HG02981 (cell line): ENCODE measurements around the gene RSPH9.

ENCODE experiments used
- ATAC-seq: cut with Tn5 transposase; IDR thresholded peaks from one replicate; pipeline ENCODE4 v1.9.1; 2021; ENCODE audit warnings: mild to moderate bottlenecking, moderate library complexity; ENCODE audit not compliant: unreplicated experiment

Gene RSPH9, protein sequence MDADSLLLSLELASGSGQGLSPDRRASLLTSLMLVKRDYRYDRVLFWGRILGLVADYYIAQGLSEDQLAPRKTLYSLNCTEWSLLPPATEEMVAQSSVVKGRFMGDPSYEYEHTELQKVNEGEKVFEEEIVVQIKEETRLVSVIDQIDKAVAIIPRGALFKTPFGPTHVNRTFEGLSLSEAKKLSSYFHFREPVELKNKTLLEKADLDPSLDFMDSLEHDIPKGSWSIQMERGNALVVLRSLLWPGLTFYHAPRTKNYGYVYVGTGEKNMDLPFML

DNA sequence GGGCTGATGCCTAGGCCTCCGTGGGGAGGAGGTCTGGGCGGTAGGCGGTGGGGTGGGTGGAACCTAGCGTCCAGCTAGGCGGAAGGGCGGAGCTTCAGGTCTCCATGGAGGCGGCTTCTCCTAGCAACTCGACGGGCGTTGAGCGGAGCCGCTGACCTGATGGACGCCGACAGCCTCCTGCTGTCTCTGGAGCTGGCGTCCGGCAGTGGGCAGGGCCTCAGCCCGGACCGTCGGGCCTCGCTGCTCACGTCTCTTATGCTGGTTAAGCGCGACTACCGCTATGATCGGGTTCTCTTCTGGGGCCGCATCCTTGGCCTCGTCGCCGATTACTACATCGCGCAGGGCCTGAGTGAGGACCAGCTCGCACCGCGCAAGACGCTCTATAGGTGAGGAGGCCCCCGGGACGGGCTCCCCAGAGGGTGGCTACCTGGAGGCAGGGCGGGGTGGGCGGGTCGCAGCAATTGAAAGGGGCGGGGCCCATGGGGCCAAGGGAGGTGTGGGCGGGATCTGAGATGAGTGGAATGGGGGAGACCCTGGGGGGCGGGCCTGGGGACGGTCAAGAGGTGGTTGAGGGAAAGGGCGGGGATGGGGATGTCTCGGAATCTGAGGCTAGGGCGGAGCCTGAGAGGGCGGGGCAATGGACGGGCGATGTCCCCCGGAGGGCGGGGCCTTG, at the start of gene RSPH9:
RSPH9 (plus strand) TSS at position 97 of the 673 bp plus-strand sequence; CDS start at position 160, 63 bp downstream.
- no peak for ATAC-seq

DNA sequence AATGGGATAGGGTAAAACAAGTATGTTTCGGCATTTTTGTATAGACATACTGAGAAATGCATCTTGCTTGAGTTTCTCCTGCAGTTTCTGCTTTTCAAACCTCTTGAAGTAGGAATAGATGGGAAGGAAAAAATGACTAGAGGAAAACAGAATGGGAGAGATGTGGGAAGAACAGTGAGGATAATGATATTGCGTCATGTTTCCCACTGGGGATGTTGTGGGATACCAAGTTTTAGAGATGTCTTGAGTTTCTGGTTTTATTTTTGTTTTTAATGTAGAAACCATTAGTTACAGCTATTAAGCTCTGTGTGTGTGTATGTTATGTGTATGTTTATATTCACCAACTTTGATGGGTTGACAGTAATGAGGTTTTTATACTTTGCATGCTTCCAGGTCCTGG, 44.2 kb upstream of the RSPH9 start:
- ATAC-seq: no peak

DNA sequence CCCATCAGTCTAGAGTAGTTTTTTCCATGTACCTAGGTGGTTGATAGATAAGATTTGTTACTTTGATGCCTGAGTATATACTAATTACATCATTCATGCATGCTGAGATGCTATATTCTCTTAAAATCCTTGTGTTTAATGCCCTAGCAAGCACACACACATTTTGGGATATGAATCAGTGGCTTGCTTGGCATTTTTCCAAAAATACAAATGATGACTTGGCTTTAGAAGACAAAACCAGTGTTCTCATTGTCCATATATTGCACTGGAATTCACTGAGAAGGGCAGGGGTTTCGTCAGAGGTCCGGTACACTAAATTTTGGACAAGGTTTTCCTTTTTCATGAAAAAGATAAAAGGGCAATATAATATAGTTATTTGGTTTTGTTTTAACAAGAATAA, 40.7 kb upstream of the RSPH9 start:
- ATAC-seq: no peak

DNA sequence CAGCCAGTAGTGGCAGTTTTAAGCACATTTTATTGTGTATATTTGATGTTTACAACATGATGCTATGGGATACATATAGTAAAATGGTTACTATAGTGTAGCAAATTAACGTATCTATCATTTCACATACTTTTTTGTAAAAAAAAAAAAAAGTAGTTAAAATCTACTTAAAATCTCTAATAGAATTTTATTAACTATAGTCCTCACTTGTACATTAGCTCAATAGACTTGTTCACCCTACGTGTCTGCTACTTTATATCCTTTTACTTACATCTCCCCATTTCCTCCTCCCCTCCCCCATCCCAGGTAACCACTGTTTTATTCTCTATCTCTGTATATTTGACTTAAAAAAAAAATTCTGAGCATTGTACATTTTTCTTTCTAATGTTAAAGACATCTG, 38.8 kb upstream of the RSPH9 start:
- ATAC-seq: no peak

DNA sequence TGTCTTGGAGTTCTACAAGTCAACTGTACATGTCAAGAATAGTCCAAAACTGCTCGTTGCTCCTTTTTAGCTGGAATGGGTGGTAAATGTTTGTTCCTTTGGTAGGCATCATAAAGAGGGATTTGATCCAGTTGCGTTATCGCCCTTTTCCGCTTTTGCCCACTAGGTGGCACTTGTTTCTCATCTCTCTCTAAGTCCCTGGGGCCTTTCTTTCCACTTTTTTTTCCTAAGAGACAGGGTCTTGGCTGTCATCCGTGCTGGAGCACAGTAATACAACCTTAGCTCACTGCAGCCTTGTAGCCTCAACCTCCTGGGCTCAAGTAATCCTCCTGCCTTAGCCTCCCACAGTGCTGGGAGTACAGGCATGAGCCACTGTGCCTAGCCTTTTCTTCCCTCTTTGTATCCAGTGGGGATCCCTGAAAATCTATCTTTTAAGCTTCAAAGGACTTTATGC, 36.5 kb upstream of the RSPH9 start:
- no peak for ATAC-seq

DNA sequence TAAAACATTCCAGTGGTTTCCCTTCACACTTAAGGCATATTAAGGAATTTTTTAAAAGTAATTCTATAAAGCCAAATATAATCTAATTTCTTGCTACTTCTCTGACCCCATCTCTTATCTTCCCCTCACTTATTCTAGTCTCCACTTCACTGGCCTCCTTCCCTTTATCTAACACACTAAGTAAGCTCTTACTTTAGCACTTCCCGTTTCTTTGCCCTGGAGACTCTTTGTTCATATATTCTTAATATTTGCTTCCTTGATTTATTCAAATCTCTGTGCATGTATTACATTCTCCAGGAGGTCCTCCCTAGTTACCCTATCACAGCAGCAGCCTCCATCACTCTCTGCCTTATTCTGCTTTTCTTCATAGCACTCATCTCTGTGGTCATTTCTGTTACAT, 36.0 kb upstream of the RSPH9 start:
- ATAC-seq: no peak

DNA sequence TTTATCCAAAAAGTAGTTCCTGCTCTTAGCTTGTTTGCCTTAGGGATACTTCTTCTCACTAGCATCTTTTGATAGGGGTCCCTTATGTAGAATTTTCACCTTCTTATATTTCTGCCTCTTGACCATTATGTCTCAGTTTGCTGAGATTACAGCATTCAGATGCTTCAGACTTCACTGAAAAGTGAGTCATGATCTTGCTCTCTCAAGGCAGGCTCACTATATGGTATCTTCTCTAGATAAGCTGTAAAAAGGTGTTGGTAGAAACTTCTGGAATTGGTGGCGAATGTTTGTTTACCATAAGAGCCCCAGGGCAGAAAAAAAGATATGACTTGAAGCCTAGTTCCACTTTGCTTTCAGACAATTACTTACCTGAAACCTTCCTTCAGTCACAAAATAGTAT, 35.4 kb upstream of the RSPH9 start:
- ATAC-seq: no peak

DNA sequence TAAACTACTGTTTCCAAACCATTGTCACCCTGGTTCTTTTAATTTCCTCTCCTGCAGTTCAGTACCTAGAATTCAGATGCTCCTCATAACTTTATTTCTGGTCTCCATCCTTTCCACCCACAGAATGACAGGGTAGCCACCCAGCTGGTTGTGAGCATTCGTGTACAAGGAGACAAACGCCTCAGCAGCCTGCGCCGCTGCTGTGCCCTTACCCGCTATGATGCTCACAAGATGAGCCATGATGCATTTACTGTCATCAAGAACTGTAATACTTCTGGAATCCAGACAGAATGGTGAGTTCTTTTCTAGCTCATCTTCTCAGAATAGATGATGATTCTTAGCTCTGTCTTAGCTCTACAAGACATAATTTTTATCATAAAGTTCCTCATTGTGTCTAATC, 34.4 kb upstream of the RSPH9 start:
- no peak for ATAC-seq

DNA sequence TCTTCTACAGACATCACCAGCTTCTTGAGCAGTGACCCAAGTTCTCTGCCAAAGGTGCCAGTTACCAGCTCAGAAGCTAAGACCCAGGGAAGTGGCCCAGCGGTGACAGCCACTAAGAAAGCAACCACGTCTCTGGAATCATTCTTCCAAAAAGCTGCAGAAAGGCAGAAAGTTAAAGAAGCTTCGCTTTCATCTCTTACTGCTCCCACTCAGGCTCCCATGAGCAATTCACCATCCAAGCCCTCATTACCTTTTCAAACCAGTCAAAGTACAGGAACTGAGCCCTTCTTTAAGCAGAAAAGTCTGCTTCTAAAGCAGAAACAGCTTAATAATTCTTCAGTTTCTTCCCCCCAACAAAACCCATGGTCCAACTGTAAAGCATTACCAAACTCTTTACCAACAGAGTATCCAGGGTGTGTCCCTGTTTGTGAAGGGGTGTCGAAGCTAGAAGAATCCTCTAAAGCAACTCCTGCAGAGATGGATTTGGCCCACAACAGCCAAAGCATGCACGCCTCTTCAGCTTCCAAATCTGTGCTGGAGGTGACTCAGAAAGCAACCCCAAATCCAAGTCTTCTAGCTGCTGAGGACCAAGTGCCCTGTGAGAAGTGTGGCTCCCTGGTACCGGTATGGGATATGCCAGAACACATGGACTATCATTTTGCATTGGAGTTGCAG, 31.0 kb upstream of the RSPH9 start:
- no peak for ATAC-seq

DNA sequence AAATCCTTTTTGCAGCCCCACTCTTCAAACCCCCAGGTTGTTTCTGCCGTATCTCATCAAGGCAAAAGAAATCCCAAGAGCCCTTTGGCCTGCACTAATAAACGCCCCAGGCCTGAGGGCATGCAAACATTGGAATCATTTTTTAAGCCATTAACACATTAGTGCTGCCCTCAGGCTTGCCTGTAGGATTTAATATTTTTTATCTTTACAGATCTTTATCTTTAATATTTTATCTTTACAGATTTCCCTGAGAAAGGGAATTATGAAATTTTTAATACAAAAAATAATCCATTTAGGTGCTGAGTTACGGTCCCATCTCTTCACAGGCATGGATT, 30.5 kb upstream of the RSPH9 start:
- no peak for ATAC-seq

DNA sequence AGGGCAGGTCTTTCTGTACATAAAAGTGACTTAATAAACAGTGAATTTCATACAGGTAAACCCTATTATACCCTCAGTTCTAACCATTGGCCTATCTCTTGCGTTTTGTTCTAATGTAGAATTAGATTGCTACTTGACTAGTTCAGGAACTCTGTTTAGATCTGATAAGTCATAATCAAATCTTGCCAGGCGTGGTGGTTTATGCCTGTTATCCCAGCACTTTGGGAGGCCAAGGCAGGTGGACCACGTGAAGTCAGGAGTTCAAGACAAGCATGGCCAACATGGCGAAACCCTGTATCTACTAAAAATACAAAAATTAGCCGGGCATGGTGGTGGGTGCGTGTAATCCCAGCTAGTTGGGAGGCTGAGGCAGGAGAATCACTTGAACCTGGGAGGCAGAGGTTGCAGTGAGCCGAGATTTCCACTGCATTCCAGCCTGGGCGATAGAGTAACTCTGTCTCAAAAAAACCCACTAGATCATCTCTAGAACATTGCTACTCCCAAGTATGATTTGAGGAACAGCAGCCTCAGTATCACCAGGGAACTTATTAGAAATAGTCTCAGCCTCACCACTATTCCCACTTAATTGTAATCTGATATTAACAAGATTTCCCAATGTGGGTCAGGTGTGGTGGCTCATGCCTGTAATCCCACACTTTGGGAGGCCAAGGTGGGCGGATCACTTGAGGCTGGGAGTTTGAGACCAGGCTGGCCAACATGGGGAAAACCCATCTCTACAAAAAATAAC, 27.9 kb upstream of the RSPH9 start:
- ATAC-seq: no peak

DNA sequence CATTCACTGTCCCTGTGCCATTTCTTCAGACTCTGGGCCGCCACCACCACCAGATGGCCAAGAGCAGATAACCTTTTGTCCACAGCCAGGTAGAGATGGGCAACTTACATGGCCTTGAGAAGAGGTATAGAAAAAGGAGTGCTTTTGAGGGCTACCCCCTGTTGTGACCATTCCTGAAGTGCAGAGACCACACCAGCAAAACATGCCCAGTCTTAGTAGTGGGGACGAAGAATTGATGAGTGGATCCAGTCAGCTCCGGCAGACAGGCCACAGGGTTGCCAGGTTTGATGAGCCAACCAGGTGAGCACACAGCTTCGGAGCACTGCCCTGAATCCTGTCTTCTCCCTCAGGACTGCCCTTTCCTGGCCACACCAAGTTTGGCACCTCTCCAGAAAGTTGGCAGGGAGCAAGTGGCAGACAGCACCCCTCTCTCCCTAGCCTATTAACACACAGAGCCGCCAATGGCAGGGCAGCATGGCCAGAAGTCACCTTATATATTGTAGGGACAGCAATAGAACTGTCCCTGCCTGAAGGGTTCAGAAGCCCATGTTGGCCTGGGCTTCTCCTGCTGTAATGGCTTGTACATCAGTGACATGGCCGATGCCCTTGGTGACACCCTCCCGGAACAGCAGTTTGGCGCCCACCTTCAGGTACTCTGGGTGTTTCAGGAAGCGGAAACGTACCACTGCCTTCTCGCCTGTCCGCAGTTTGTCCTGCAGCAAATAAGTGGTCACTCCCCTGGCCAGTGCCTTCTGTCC, 23.6 kb upstream of the RSPH9 start:
- no peak for ATAC-seq

DNA sequence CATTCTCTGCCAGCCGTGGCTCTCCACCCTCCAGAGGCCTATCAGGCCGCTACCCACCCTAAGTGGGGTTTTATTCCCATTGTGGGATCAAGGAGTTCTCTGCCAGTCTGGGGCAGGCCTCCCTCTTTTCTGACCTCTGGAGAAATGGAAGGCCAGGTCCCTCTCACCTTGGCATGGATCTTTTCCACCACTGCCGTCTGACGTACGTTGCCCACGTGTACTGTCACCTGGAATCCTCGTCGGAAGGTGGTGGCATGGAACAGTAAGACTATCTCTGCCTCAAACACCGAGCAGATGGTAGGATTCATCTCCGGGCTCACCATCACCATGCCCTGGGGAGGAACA, 23.0 kb upstream of the RSPH9 start:
- ATAC-seq: no peak

DNA sequence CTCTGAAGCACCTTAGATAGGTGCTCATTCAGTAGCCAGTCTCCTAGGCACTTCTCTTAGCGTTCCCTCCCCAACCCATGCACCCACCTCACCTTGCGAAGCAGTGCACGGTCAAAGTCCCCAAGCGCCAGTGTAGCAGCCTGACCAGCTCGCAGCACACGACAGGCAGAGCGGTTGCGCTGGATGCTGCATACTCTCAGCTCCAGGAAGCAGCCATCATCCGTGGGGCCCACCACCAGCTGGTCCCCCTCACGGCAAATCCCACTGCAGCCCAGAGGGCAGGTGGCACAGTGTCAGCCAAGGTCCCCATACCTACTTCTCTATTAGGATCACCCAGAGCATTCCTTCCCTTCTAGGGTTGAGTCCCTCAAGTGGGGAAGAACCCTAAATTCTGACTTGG, 22.3 kb upstream of the RSPH9 start:
- ATAC-seq: no peak

DNA sequence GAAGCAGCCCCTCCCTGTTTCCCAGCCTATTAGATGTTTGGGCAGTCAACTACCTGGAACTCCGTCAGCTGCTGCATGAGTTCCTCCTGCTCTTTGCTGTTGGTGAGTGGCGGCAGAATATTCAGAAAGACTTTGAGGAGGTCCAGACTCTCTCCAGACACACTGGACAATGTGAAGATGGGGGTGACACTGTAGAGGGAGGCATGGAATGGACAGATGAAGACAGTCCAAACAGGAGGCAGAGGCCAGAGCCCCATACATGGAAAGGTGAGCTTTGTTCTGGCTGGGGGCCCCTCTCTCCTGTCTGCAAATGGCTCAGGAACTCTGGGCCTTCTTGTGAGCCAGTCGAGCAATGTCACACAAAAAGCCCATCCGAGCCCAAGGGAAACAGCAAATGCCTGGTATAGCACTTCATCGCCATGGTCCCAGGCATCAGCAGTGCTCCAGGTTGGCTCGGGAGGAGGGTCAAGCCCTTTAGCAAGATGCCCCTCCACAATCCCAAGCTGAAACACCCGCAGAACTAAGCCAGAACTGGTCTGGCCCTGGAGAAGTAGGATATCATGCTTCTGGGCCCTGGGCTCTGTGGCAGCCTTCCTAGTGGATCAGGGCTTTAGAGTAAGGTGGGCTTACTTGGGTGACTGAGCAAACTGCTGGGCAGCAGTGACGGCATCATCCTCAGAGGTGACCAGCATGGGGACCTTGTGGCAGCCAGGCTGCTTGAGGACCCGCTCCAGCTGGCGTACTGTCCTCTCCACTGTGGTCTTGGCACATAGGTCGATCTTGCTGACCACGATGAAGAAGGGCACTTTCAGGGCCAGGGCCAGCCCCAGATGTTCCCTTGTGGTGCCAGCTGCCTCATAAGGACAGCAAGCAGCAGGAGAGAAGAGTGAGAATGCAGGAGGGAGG, 20.7 kb upstream of the RSPH9 start:
- ATAC-seq: no peak

DNA sequence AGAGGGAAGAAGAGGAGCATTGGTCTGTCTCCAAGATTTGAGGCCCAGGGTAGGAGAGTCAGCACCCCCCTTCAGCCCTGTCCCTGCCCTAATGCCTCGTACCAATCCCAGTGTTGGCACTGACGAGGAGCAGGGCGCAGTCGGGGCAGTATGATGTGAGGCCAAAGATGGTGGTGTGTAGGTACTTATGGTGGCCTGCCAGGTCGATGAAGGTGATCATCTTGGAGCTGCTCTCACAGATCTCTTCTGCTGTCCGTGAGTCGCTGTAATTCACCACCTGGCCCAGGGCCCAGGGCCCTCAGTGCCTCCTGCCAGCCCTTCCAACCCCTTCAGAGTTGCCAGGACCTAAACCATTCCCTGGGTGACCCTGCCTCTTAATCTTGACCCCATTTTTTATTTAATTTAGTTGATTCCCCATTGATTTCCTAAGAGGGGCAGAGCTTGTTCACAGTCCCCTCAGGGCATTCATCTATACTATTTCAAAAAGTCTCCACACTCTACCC, 20.0 kb upstream of the RSPH9 start:
- ATAC-seq: no peak

DNA sequence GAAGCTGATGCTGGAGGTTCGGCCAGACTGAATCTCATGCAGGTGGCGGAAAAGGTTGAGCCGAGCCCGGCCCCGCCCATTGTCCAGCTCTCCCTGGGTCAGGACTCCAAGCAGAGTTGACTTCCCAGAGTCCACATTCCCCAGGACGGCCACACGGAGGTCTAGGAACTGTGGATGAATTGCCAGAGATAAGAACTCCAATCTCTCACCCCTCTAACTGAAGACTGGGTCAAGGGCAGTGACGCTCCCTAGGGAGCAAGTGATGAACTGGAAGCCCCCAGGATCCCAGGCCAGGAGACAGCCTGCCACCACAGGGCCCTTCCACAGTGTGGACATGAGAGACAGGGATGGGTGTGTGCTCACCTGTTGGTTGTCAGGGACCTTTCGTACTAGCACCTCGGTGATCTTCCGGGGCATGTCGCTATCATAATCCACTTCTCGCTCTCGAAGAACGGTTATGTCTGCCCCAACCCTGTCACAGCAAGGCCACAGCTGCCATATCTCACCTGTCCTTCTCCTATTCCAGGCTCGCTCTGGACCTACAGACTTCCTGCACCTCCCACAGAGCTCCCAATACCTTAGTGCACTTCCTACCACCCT, 19.3 kb upstream of the RSPH9 start:
- no peak for ATAC-seq

DNA sequence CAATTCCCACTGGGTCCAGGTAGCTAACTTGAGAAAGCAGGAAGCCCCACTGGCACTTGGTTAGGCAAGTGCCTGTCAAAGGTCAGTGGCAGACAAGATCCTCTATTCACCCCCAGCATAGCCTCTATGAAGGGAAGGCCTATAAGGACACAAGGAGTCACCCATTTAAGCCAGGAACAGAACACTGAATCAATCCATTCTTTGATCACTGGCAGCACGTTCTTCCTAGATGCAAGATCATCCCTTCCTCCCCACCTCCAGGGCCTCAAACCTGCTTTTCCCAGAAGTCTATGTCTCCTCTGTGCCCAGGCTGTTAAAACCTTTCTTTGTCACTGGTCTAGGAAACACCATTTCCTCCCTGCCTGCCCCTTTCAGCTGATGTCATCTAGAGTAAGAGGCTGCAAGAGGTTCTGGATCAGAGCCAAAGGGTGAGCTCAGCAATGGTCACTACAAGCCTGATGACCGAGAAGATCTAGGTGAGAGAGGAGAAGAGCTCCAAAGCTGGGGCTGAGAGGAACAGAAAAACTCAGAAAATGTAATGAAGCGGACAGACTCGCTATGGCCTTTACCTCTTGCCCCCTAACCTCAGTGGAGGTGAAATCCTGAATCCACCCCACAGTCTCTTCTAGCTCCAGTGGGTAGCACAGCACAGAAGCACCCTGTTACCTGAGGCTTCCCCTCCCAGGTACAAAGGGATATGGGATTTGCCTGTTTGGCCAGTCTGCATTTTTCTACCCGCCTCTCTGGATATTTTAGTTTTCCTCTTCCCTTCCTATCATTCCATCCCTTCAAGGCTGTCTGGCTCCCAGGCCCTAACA, 17.6 kb upstream of the RSPH9 start:
- ATAC-seq: no peak
